IMR-90 (cell line): Measurements from ENCODE around the gene TPD52L2. TPM values are rescaled to one million over a fixed set of nuclear protein-coding genes. Genes with fewer than 3 reads are reported as not detected.

Experiments used
- ATAC-seq: fragments of 200-7000 bp; cut with Tn5 transposase; 2 replicates; pipeline ENCODE4 v1.9.1; 2020; ENCODE audit warnings: low read depth, mild to moderate bottlenecking, moderate library complexity
- BruUV-seq: library from RNA; stranded (reverse); fragments of 400-500 nt; replicated peaks from 2 replicates; lab custom pipeline; 2021; lab: Mats Ljungman, UMichigan
- CTCF ChIA-PET: fragments of 300-600 bp; formaldehyde crosslinking; extraction: SDS; loops from one replicate; lab custom pipeline; 2021; ENCODE audit warnings: antibody characterized with exemption; lab: Yijun Ruan, JAX
- POLR2A ChIA-PET: fragments of 300-600 bp; sonication (Branson Sonifier 250); formaldehyde crosslinking; loops from one replicate; lab custom pipeline; 2022; ENCODE audit warnings: antibody characterized with exemption; ENCODE audit not compliant: unreplicated experiment; lab: Charles Lee
- DNase-seq: peaks from one replicate; pipeline ENCODE4 v3.0.0; 2013
- H2AFZ ChIP-seq: replicated peaks from 2 replicates; pipeline ENCODE3; 2013; ENCODE audit warnings: low read length, mild to moderate bottlenecking; ENCODE audit not compliant: poor library complexity
- H2AK5ac ChIP-seq: 2 replicates; pipeline ENCODE4 v1.6.1; 2013; ENCODE audit warnings: low read depth, low read length, inconsistent platforms
- H2AK9ac ChIP-seq: replicated peaks from 2 replicates; pipeline ENCODE3; 2013; ENCODE audit warnings: mild to moderate bottlenecking, low read depth, low read length, moderate library complexity; ENCODE audit not compliant: poor library complexity
- H2BK120ac ChIP-seq: 2 replicates; pipeline ENCODE4 v1.6.1; 2013; ENCODE audit warnings: low read depth, low read length, inconsistent platforms
- H2BK15ac ChIP-seq: 3 replicates; pipeline ENCODE4 v1.6.1; 2013; ENCODE audit warnings: low read depth, low read length, inconsistent platforms
- H2BK20ac ChIP-seq: 2 replicates; pipeline ENCODE4 v1.6.1; 2013; ENCODE audit warnings: low read depth, mild to moderate bottlenecking, inconsistent platforms, low read length, moderate library complexity
- H2BK5ac ChIP-seq: 2 replicates; pipeline ENCODE4 v1.6.1; 2013; ENCODE audit warnings: mild to moderate bottlenecking, low read depth, low read length, inconsistent platforms; ENCODE audit not compliant: poor library complexity, severe bottlenecking
- H3K14ac ChIP-seq: replicated peaks from 2 replicates; pipeline ENCODE4 v1.6.1; 2013; ENCODE audit warnings: low read depth, low read length, inconsistent platforms
- H3K18ac ChIP-seq: 2 replicates; pipeline ENCODE4 v1.6.1; 2013; ENCODE audit warnings: low read depth, low read length, control low read depth
- H3K23ac ChIP-seq: 2 replicates; pipeline ENCODE4 v1.6.1; 2013; ENCODE audit warnings: low read depth, low read length, inconsistent platforms
- H3K27ac ChIP-seq: 2 replicates; pipeline ENCODE4 v1.5.1; 2013; ENCODE audit warnings: mild to moderate bottlenecking, control low read depth, low read length; ENCODE audit not compliant: insufficient read depth
- H3K27me3 ChIP-seq: 2 replicates; pipeline ENCODE4 v1.6.1; 2013; ENCODE audit warnings: low read length; ENCODE audit not compliant: control insufficient read depth, insufficient read depth
- H3K36me3 ChIP-seq: 2 replicates; pipeline ENCODE4 v1.6.1; 2013; ENCODE audit warnings: low read length, mixed read lengths; ENCODE audit not compliant: control insufficient read depth, insufficient read depth
- H3K4ac ChIP-seq: 2 replicates; pipeline ENCODE4 v1.6.1; 2013; ENCODE audit warnings: low read depth, low read length, inconsistent platforms
- H3K4me1 ChIP-seq: 2 replicates; pipeline ENCODE4 v1.6.1; 2013; ENCODE audit warnings: low read length, mixed read lengths; ENCODE audit not compliant: control insufficient read depth, insufficient read depth
- H3K4me2 ChIP-seq: 2 replicates; pipeline ENCODE4 v1.6.1; 2013; ENCODE audit warnings: low read depth, mild to moderate bottlenecking, control low read depth, low read length, moderate library complexity
- H3K4me3 ChIP-seq: 2 replicates; pipeline ENCODE4 v1.5.1; 2013; ENCODE audit warnings: low read depth, mild to moderate bottlenecking, control low read depth, low read length, moderate library complexity; ENCODE audit not compliant: insufficient read depth
- H3K56ac ChIP-seq: 2 replicates; pipeline ENCODE4 v1.6.1; 2013; ENCODE audit warnings: low read length, inconsistent platforms; ENCODE audit not compliant: insufficient read depth; ENCODE audit errors: extremely low read depth
- H3K79me1 ChIP-seq, 2 experiments: 2 replicates each; pipeline ENCODE4 v1.6.1; 2013; ENCODE audit warnings: low read length in 2 of 2, inconsistent platforms in 1 of 2, low read depth in 1 of 2
- H3K9ac ChIP-seq: 2 replicates; pipeline ENCODE4 v1.6.1; 2013; ENCODE audit warnings: low read depth, low read length, control low read depth
- H3K9me1 ChIP-seq: 2 replicates; pipeline ENCODE4 v1.6.1; 2013; ENCODE audit warnings: low read length, inconsistent platforms; ENCODE audit not compliant: insufficient read depth
- H3K9me3 ChIP-seq: 2 replicates; pipeline ENCODE4 v1.6.1; 2013; ENCODE audit warnings: low read length; ENCODE audit not compliant: control insufficient read depth, insufficient read depth
- H4K20me1 ChIP-seq: 2 replicates; pipeline ENCODE4 v1.6.1; 2013; ENCODE audit warnings: low read length, inconsistent platforms; ENCODE audit not compliant: insufficient read depth
- H4K5ac ChIP-seq: 2 replicates; pipeline ENCODE4 v1.6.1; 2013; ENCODE audit warnings: mild to moderate bottlenecking, low read depth, low read length, control low read depth
- H4K8ac ChIP-seq, 2 experiments: 2 replicates each; pipeline ENCODE4 v1.6.1; 2013; ENCODE audit warnings: low read depth in 2 of 2, low read length in 2 of 2, control low read depth in 1 of 2, inconsistent platforms in 1 of 2
- H4K91ac ChIP-seq: 2 replicates; pipeline ENCODE4 v1.6.1; 2013; ENCODE audit warnings: low read depth, low read length, inconsistent platforms; ENCODE audit not compliant: insufficient read depth
- BHLHE40 ChIP-seq: fragments of 150-350 bp; IDR thresholded peaks from 2 replicates; pipeline ENCODE4 v1.6.1; 2016; ENCODE audit warnings: mild to moderate bottlenecking, low read depth, low read length
- CEBPB ChIP-seq: IDR thresholded peaks from 2 replicates; pipeline ENCODE4 v1.6.1; 2012; ENCODE audit warnings: low read depth, low read length, improper control_type of control experiment
- CHD1 ChIP-seq: IDR thresholded peaks from 2 replicates; pipeline ENCODE4 v1.6.1; 2012; ENCODE audit warnings: low read depth, low read length, improper control_type of control experiment
- CTCF ChIP-seq: conservative IDR thresholded peaks from 2 replicates; pipeline ENCODE4 v1.5.1; 2012; ENCODE audit warnings: mild to moderate bottlenecking, low read depth, low read length, improper control_type of control experiment
- ELK1 ChIP-seq: fragments of 150-350 bp; IDR thresholded peaks from 2 replicates; pipeline ENCODE4 v1.6.1; 2016; ENCODE audit warnings: low read depth, mild to moderate bottlenecking, low read length, moderate library complexity, borderline replicate concordance
- FOS ChIP-seq: fragments of 150-350 bp; IDR thresholded peaks from 2 replicates; pipeline ENCODE4 v1.6.1; 2016; ENCODE audit warnings: low read depth, low read length
- MAFK ChIP-seq: IDR thresholded peaks from 2 replicates; pipeline ENCODE4 v1.6.1; 2012; ENCODE audit warnings: low read depth, low read length, improper control_type of control experiment
- MAZ ChIP-seq: IDR thresholded peaks from 2 replicates; pipeline ENCODE4 v1.6.1; 2012; ENCODE audit warnings: low read depth, mild to moderate bottlenecking, low read length, improper control_type of control experiment, moderate library complexity, borderline replicate concordance
- MXI1 ChIP-seq: IDR thresholded peaks from 2 replicates; pipeline ENCODE4 v1.6.1; 2012; ENCODE audit warnings: low read depth, mild to moderate bottlenecking, low read length, moderate library complexity, borderline replicate concordance
- NFE2L2 ChIP-seq: fragments of 150-350 bp; IDR thresholded peaks from 2 replicates; pipeline ENCODE4 v1.6.1; 2016; ENCODE audit warnings: low read depth, mild to moderate bottlenecking, low read length
- POLR2A ChIP-seq: IDR thresholded peaks from 2 replicates; pipeline ENCODE4 v1.6.1; 2012; ENCODE audit warnings: mild to moderate bottlenecking, low read depth, low read length
- RAD21 ChIP-seq: IDR thresholded peaks from 2 replicates; pipeline ENCODE4 v1.6.1; 2012; ENCODE audit warnings: low read length, improper control_type of control experiment
- RCOR1 ChIP-seq: IDR thresholded peaks from 2 replicates; pipeline ENCODE4 v1.6.1; 2012; ENCODE audit warnings: mild to moderate bottlenecking, low read length, improper control_type of control experiment; ENCODE audit not compliant: insufficient replicate concordance
- RFX5 ChIP-seq: IDR thresholded peaks from 2 replicates; pipeline ENCODE4 v1.8.0; 2012; ENCODE audit warnings: low read depth, mild to moderate bottlenecking, low read length, moderate library complexity
- SMC3 ChIP-seq: fragments of 150-350 bp; IDR thresholded peaks from 2 replicates; pipeline ENCODE4 v1.6.1; 2016; ENCODE audit warnings: low read depth, mild to moderate bottlenecking, antibody characterized with exemption, low read length, moderate library complexity
- USF2 ChIP-seq: fragments of 150-350 bp; IDR thresholded peaks from 2 replicates; pipeline ENCODE4 v1.6.1; 2017; ENCODE audit warnings: mild to moderate bottlenecking, antibody characterized with exemption, low read length, low read depth
- WGBS, 2 experiments: methylation state at CpG; one replicate each; pipeline versions ENCODE4 v1.1.5 to v1.1.7; 2013; ENCODE audit warnings: missing lambda C conversion rate in 2 of 2; ENCODE audit not compliant: insufficient read length in 1 of 2; ENCODE audit errors: extremely low coverage in 2 of 2; 5-methylcytosine and 5-hydroxymethylcytosine counted together
- dilution Hi-C: fragments of 300-500 bp; cut with HindIII; formaldehyde crosslinking; loops from one replicate; pipeline ENCODE4 v1.14.3; 2018; ENCODE audit warnings: low sequenced_read_pairs; ENCODE audit not compliant: unreplicated experiment
- in situ Hi-C: fragments of 300-500 bp; cut with MboI; formaldehyde crosslinking; loops from 3 replicates; pipeline ENCODE4 v1.14.3; 2019; ENCODE audit warnings: low sequenced_read_pairs, inconsistent platforms, mixed read lengths
- intact Hi-C: fragments of 100-400 bp; cut with micrococcal nuclease; formaldehyde crosslinking; loops from 2 replicates; pipeline ENCODE4 v1.10.0; 2022
- polyA plus RNA-seq, 3 experiments: library from polyadenylated mRNA; depleted of rRNA; stranded (reverse); fragments of >200 nt; gene quantifications; 2 replicates each; pipeline ENCODE4 v1.2.3, GENCODE V29; 2012; ENCODE audit warnings: low replicate concordance in 1 of 3
- total RNA-seq: library from RNA; depleted of rRNA; stranded (reverse); fragments of >200 nt; gene quantifications from 2 replicates; pipeline ENCODE4 v1.2.3, GENCODE V29; 2012

The TPD52L2 gene
- total and polyA plus RNA-seq, 2 of the 4 experiments (the other 2 are of a cell fraction) = 113 to 189 TPM

GRCh38 chr20:63931735-63932134, 66.7 kb downstream of the TPD52L2 start:
- H3K23ac ChIP-seq = no peak overlapping the region
- peaks cover 39 to 60% of the 10 kb centered on the region in 2 experiments for H3K79me1 ChIP-seq
- H2AK5ac ChIP-seq = no peak overlapping the region
- DNase-seq (no peak), ATAC-seq (no peak)
- dilution Hi-C loops = no loop called here
- intact Hi-C loops = no loop called here
- H3K18ac ChIP-seq = no peak overlapping the region
- H3K27me3 ChIP-seq = no peaks in the 10 kb centered on the region
- H4K91ac ChIP-seq = no peak overlapping the region
- H3K4me3 ChIP-seq = no peak overlapping the region
- H3K9me1 ChIP-seq = peaks cover 12% of the 10 kb centered on the region; the same call in 1 of the 2 replicates
- no peak overlapping the region for H4K5ac ChIP-seq
- no peak overlapping the region for H3K9ac ChIP-seq
- no peak overlapping the region for H3K27ac ChIP-seq
- no peaks in the 10 kb centered on the region for H3K4me1 ChIP-seq
- no peak overlapping the region for H3K56ac ChIP-seq
- H4K20me1 ChIP-seq = peaks cover 67% of the 10 kb centered on the region
- H3K4ac ChIP-seq = no peak overlapping the region
- H3K9me3 ChIP-seq = no peaks in the 10 kb centered on the region
- no peak overlapping the region for H2BK15ac ChIP-seq
- no peak overlapping the region for H2BK5ac ChIP-seq
- H2AFZ ChIP-seq = no peak overlapping the region
- no TSS peak for BruUV-seq
- CTCF ChIA-PET = no interaction called here
- 100% methylated on average over 4 of the region's 19 CpGs; no CpG with 5 or more reads in 1 of the 2 experiments for WGBS, 2 experiments
- H2BK120ac ChIP-seq = no peak overlapping the region
- TF ChIP-seq USF2 (no peak), CTCF (no peak), NFE2L2 (no peak), RCOR1 (no peak), ELK1 (no peak), RAD21 (no peak), MXI1 (no peak), MAFK (no peak), SMC3 (no peak), BHLHE40 (no peak), FOS (no peak), CHD1 (no peak), MAZ (no peak), CEBPB (no peak), POLR2A (no peak), RFX5 (no peak)
- in situ Hi-C loops = no loop called here
- no peak overlapping the region for H3K14ac ChIP-seq
- no peak overlapping the region for H2BK20ac ChIP-seq
- no peak overlapping the region for H4K8ac ChIP-seq
- H3K36me3 ChIP-seq = peaks cover 72% of the 10 kb centered on the region
- POLR2A ChIA-PET = no interaction called here
- peak overlapping the region; percentile 82 for H2AK9ac ChIP-seq
- H3K4me2 ChIP-seq = no peak overlapping the region
